ENCODE measurements around the gene CYP21A2.
"Not testable (repeated sequence)": the region's sequence is repeated elsewhere in the genome, so short reads cannot be mapped to it uniquely, and the experiment has no call there.

The CYP21A2 gene

DNA sequence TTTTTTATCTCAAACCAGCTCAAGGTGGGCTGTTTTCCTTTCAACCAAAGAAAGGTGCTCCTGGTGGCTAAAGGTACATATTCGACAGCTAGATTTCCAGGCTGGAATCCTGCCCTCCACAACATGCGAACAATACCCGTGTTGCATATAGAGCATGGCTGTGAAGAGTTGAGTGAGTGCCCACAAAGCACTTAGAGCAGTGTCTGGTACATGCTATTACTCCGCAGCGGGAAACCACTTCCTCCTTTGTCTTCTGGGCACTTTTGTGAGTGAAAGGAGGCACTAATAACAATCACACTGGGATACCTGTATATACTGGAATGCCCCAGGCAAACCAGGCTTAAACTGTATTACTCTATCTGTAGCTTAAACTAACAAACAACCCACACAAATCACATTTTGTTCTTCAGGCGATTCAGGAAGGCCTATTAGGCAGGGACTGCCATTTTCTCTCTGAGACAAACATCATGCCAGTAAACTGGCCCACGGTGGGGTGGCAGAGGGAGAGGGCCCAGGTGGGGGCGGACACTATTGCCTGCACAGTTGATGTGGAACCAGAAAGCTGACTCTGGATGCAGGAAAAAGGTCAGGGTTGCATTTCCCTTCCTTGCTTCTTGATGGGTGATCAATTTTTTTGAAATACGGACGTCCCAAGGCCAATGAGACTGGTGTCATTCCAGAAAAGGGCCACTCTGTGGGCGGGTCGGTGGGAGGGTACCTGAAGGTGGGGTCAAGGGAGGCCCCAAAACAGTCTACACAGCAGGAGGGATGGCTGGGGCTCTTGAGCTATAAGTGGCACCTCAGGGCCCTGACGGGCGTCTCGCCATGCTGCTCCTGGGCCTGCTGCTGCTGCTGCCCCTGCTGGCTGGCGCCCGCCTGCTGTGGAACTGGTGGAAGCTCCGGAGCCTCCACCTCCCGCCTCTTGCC, at the start of gene CYP21A2:
Gene CYP21A2 (plus strand): TSS at position 818 of the 927 bp plus-strand sequence. CDS start 8 bp downstream, at position 826.
- not testable (repeated sequence) for DNase-seq (ENCODE audit: low read depth in 3 of 3)

GRCh38 chr6:31989363-31989762, 48.9 kb upstream of the CYP21A2 start:
- not testable (repeated sequence) for DNase-seq (ENCODE audit: low read depth in 3 of 3)

DNA sequence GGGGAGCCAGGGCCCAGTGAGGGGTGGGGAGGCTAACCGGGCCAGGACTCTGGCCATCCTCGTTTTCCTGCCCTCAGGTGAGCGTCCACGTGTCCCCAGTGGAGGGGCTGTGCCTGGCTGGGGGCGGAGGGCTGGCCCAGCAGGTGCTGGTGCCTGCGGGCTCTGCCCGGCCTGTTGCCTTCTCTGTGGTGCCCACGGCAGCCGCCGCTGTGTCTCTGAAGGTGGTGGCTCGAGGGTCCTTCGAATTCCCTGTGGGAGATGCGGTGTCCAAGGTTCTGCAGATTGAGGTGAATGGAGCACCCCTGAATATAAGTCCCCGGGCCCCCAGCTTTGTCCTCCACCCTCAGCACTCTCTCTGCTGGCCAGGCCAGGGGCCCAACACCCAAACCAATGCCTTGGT, 43.8 kb upstream of the CYP21A2 start:
- DNase-seq (ENCODE audit: low read depth in 3 of 3), result not testable (repeated sequence)

DNA sequence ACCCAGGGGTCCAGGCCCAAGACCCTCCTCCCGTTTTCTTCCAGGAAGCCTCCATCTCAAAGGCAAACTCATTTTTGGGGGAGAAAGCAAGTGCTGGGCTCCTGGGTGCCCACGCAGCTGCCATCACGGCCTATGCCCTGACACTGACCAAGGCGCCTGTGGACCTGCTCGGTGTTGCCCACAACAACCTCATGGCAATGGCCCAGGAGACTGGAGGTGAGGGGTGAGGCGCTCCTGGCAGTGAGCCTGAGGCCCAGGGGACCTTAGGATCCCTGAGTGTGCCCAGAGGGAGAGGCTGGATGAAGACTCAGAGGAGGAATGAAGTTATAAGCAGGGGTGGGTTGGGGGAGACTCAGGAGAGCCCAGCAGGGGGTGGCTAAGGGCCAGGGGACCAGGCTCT, 41.8 kb upstream of the CYP21A2 start:
- DNase-seq (ENCODE audit: low read depth in 3 of 3), result not testable (repeated sequence)

DNA sequence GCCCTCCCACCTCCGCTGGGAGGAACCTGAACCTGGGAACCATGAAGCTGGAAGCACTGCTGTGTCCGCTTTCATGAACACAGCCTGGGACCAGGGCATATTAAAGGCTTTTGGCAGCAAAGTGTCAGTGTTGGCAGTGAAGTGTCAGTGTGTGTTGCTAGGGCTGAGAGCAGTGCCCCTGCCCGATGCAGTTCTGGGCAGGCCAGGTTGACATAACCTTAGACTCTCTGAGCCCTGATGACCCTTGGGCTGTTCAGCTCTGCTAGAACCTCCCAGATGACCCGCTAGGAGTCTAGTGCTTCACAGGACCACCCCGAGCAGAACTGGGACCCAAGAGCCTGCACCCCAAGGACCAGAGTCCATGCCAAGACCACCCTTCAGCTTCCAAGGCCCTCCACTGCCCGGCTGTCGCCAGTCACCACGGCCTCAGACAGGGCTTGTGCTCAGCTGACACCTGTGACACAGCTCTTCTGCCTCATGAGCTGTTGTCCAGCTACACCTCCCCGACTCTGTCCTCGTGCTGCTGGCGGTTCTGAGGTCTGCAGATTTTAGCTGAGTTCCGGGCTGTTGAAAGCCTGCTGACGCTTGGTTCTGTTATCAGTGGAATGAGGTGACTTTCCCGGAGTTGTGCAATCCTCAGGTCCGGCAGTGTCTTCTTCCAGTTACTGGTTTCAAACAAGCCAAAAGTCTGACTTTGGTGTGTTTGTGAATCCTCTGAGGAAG, 35.5 kb upstream of the CYP21A2 start:
- DNase-seq (ENCODE audit: low read depth in 3 of 3), result not testable (repeated sequence)

- not testable (repeated sequence) for DNase-seq (ENCODE audit: low read depth in 3 of 3)
Measured at GRCh38 chr6:32003301-32003700, 34.9 kb upstream of the CYP21A2 start.

GRCh38 chr6:32004393-32004792, 33.8 kb upstream of the CYP21A2 start:
- DNase-seq (ENCODE audit: low read depth in 3 of 3), result not testable (repeated sequence)

- DNase-seq (ENCODE audit: low read depth in 3 of 3), result not testable (repeated sequence)
Measured at GRCh38 chr6:32004864-32005537, 33.2 kb upstream of the CYP21A2 start.

DNA sequence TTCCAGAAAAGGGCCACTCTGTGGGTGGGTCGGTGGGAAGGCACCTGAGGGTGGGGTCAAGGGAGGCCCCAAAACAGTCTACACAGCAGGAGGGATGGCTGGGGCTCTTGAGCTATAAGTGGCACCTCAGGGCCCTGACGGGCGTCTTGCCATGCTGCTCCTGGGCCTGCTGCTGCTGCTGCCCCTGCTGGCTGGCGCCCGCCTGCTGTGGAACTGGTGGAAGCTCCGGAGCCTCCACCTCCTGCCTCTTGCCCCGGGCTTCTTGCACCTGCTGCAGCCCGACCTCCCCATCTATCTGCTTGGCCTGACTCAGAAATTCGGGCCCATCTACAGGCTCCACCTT, 32.7 kb upstream of the CYP21A2 start:
- not testable (repeated sequence) for DNase-seq (ENCODE audit: low read depth in 3 of 3)

GRCh38 chr6:32005991-32006529, 32.2 kb upstream of the CYP21A2 start:
- not testable (repeated sequence) for DNase-seq (ENCODE audit: low read depth in 3 of 3)

DNA sequence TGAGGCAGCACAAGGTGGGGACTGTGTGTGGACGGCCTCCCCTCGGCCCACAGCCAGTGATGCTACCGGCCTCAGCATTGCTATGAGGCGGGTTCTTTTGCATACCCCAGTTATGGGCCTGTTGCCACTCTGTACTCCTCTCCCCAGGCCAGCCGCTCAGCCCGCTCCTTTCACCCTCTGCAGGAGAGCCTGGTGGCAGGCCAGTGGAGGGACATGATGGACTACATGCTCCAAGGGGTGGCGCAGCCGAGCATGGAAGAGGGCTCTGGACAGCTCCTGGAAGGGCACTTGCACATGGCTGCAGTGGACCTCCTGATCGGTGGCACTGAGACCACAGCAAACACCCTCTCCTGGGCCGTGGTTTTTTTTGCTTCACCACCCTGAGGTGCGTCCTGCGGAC, 31.1 kb upstream of the CYP21A2 start:
- not testable (repeated sequence) for DNase-seq (ENCODE audit: low read depth in 3 of 3)

DNA sequence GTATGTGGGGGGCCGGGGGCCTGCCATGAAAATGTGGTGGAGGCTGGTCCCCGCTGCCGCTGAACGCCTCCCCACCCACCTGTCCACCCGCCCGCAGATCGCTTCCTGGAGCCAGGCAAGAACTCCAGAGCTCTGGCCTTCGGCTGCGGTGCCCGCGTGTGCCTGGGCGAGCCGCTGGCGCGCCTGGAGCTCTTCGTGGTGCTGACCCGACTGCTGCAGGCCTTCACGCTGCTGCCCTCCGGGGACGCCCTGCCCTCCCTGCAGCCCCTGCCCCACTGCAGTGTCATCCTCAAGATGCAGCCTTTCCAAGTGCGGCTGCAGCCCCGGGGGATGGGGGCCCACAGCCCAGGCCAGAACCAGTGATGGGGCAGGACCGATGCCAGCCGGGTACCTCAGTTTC, 30.2 kb upstream of the CYP21A2 start:
- not testable (repeated sequence) for DNase-seq (ENCODE audit: low read depth in 3 of 3)

DNA sequence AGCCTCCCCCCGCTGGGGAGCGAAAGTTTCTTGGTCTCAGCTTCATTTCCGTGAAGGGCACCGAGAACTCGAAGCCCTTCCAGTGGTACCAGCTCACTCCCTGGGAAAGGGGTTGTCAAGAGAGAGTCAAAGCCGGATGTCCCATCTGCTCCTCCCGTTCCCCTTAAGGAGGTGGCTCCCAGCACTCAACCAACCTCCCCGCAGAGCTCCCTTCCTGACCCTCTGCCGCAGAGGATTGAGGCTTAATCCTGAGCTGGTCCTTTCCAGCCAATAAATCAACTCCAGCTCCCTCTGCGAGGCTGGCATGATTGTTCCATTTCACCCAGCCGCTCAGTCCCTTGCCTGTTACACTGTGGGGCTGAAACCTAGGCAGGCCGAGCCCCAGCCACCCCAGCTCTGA, 29.6 kb upstream of the CYP21A2 start:
- not testable (repeated sequence) for DNase-seq (ENCODE audit: low read depth in 3 of 3)

DNA sequence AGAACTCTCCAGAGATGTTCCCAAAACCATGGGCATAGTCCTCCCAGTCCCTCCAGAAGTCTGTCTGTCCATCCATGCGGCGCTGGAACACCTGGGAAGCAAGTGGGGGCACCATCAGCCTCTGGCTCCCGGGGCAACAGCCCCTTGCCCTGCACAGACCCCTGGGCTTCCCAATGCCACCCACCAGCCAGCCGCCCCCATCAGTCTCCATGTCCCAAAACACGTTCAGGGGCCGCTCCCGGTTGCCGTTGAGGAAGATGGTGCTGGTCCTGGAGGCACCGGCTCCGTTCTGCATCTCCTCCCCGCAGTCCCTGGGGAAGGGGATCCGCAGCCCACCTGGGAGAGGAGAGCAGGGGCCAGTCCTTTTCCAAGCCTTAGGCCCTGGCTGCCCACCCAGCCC, 28.7 kb upstream of the CYP21A2 start:
- not testable (repeated sequence) for DNase-seq (ENCODE audit: low read depth in 3 of 3)

- DNase-seq (ENCODE audit: low read depth in 3 of 3), result not testable (repeated sequence)
Measured at GRCh38 chr6:32010856-32011530, 27.2 kb upstream of the CYP21A2 start.

DNA sequence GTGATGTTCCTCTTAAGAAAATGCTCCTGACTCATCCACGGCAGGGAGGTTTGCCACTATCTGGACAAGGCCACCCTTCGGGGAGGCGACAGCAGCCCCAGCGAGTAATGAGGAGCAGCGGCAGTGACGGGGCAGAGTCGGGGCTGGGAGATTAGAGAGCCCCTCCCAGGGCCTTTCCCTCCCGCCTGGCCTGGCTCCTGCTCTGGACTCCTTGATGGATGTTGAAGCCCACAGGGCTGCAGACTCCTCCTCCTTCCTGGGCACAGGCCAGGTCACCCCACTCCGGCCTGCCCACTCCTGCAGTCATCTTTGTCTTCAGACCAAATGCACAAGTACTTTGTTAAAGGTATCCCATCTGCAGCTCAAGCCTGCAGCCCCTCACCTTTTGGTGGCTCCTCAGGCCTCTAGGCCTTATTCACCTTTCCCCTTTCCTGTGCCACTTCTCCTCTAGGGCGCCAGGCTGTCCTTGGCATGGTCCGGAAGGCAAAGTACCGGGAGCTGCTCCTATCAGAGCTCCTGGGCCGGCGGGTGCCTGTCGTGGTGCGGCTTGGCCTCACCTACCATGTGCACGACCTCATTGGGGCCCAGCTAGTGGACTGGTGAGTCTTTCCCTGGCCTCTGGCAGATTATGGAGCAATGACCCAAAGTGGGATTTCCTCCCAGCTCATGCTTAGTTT, 25.1 kb upstream of the CYP21A2 start:
- DNase-seq (ENCODE audit: low read depth in 3 of 3), result not testable (repeated sequence)

DNA sequence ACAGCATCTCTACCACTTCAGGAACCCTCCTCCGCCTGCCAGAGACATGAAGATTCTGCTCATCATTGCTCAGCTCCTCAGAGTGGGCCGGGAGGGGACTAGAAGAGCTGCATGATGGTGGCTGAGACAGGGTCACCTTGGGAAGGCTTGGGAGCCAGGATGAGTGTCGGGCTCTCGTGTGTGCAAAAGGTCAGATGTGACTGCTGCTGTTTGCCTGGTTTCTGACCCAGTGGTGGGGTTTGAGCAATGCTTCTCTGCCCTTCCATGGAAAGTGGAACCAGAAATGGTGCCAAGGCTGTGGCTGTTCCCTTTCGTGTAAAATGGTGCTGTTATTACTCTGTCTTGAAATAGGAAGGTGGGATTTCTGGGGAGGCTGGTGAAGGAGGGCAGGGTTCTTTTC, 24.5 kb upstream of the CYP21A2 start:
- not testable (repeated sequence) for DNase-seq (ENCODE audit: low read depth in 3 of 3)

- DNase-seq (ENCODE audit: low read depth in 3 of 3), result not testable (repeated sequence)
Measured at GRCh38 chr6:32014547-32014946, 23.7 kb upstream of the CYP21A2 start, which contains the start of gene C4B. C4B (plus strand) TSS chr6:32014795; CDS start chr6:32014846, 51 bp downstream.

DNA sequence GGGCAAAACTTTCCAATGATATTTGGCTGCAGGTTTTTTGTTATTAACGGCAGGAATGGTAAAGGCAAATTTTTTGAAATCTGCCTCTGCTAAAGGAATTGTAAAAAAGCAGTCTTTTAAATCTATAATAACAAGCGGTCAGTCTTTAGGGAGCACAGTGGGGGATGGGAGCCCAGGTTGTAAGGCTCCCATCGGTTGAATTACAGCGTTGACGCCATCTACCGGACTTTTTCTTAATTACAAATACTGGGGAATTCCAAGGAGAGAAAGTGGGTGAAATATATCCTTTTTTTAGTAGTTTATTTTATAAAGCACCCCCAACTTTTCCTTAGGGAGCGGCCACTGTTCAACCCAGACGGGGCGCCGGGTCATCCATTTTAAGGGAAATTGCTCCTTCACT, 16.1 kb upstream of the CYP21A2 start:
- not testable (repeated sequence) for DNase-seq (ENCODE audit: low read depth in 3 of 3)

DNA sequence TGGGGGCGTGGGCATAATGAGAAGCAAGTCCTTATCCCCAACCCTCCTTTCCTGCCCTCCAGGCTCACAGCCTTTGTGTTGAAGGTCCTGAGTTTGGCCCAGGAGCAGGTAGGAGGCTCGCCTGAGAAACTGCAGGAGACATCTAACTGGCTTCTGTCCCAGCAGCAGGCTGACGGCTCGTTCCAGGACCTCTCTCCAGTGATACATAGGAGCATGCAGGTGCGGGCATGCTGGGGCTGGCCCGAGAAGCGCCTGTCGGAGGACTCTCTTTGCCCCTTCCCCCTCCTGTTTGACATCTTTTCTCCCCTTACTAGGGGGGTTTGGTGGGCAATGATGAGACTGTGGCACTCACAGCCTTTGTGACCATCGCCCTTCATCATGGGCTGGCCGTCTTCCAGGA, 9.6 kb upstream of the CYP21A2 start:
- not testable (repeated sequence) for DNase-seq (ENCODE audit: low read depth in 3 of 3)

Data from stimulated activated CD4-positive, alpha-beta T cell treated with anti-CD3 and anti-CD28 coated beads, TNF-alpha, amount 100 ng/mL, for 24 hours (primary cell).